ENCODE data around the gene SNAPC4. TPM values are rescaled to one million over a fixed set of nuclear protein-coding genes. Genes with fewer than 3 reads are reported as not detected.
"Not testable (repeated sequence)": the region's sequence is repeated elsewhere in the genome, so short reads cannot be mapped to it uniquely, and the experiment has no call there.

Gene SNAPC4
- total RNA-seq, 1 donor from 2014 or later: 7.2 TPM

- ATAC-seq (no peak), DNase-seq (ENCODE audit: low spot score) (no peak)
These were observed 34.7 kb upstream of the SNAPC4 start for GRCh38 chr9:136434580-136435169.

GRCh38 chr9:136433849-136434579, 34.0 kb upstream of the SNAPC4 start:
- DNase-seq (ENCODE audit: low spot score) (no peak), ATAC-seq (no peak)

DNA sequence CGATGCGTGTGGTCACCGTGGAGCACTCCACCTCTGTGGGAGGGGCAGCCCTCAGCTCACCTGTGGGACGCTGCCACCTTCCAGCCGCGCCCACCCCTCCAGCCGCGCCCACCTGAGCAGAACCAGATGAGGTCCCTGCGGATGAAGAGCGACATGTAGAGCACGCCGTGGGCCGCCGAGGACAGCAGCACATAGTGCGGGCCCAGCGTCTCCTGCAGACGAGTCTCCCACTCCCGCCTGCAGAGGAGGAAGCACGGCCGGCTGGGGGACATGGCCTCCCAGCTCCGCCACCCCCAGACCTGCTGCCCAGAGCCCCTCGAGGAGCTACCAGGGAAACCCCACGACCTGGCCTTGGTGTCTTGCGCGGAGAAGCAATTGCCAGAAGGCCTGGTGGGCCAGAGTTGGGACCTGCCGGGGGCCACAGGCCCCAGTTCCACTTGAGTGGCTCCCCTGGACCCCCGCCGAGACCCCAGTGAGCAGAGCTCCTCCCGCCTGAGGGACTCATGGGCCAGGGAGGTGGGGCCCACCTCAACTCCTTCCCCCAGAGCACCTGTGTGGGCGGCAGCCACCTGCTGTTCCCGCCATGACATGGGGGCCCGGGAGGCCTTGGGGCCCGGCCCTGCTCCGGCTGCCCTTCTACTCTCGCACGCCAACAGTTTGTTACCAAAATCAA, 33.2 kb upstream of the SNAPC4 start:
- ATAC-seq: no peak
- DNase-seq (ENCODE audit: low spot score): no peak

DNA sequence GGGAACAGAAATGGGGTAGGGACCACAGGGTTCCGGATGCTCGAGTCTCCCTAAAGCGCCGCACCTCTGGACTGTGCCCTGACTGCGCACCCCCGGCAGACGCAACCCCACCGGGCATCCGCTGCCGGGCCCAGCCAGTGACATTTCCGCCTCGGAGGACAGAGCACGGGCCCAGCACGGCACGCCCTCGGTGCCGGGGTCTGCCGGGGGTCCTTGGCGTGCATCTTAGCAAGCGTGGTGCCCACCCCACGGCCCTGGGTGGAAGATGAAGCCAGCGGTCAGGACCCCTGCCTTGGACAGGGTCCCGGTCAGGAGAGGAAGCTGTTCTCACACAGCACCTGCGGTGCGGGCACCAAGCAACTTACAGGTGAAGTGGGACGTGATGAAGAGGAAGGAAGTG, 32.6 kb upstream of the SNAPC4 start:
- ATAC-seq (no peak), DNase-seq (ENCODE audit: low spot score) (no peak)

DNA sequence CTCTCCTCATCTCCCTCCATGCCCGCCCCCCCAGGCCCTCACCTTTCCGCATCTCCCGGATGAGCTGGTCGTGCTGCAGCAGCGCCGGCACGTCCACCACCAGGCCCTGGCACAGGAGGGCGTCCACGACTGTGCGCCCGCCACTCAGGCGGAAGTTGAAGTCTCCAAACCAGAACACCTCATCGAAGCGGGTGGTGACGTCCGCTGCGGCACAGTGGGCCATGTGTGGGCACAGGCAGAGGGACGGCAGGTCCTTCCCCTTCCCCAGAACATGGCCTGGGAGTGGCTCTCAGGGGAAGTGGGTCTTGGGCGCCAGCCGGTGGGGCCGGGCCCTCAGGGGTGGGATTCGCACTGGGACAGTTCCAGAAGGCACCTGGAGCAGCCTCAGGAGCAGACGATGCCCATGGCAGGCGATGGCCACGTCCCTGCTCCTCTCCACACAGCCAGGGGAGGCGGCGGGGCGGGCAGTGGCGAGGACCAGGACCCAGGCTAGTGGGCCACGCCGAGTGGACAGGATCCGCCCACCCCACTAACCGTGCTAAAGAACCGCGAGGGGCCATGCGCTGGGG, 31.9 kb upstream of the SNAPC4 start:
- no peak for DNase-seq (ENCODE audit: low spot score)
- no peak for ATAC-seq

- no peak for DNase-seq (ENCODE audit: low spot score)
- ATAC-seq: peak; percentile 20
These were observed 30.7 kb upstream of the SNAPC4 start for GRCh38 chr9:136430588-136431234.

- ATAC-seq: peak; percentile 21
- no peak for DNase-seq (ENCODE audit: low spot score)
These were observed 29.9 kb upstream of the SNAPC4 start for GRCh38 chr9:136429683-136430491.

DNA sequence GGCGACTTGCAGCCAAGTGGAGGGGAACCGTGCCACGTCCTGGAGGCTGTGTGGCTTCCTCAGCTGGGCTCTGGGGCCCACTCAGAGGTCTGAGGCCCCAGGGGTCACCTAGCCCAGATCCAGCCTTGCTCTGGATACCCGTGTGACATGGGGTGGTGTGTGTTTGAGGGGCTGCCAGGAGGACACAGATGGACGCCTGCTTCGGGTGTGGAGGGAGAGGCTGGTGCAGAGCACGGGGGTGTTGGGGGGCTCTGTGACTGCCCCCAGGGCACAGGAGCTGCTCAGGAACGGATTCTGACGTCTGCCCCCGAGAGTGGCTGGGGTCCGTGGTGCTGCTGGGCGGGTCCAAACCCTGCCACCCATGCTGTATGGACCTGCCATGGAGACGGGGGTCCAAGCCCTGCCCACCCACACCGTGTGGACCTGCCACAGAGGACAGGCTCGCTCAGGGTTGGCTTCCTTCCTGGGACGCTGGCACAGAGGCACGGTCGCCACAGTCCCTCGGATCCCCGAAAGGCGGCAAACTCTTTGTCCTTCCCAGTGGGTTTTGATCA, 29.2 kb upstream of the SNAPC4 start:
- peak; percentile 4 for ATAC-seq
- no peak for DNase-seq (ENCODE audit: low spot score)

GRCh38 chr9:136426787-136427186, 26.8 kb upstream of the SNAPC4 start:
- DNase-seq (ENCODE audit: low spot score): no peak
- ATAC-seq: no peak

DNA sequence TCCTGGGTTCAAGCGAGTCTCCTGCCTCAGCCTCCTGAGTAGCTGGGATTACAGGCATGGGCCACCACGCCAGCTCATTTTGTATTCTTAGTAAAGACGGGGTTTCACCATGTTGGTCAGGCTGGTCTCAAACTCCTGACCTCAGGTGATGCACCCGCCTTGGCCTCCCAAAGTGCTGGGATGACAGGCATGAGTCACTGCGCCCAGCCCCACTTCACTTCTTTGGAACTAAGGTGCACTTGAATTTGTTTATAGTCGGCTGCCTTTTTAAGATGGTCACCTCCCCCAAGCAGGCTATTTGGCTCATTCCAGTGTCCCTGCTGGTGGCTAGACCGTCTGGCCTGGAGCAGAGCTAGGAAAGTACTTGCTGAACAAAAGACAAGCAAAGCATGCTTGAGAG, 25.4 kb upstream of the SNAPC4 start:
- ATAC-seq: not testable (repeated sequence)

DNA sequence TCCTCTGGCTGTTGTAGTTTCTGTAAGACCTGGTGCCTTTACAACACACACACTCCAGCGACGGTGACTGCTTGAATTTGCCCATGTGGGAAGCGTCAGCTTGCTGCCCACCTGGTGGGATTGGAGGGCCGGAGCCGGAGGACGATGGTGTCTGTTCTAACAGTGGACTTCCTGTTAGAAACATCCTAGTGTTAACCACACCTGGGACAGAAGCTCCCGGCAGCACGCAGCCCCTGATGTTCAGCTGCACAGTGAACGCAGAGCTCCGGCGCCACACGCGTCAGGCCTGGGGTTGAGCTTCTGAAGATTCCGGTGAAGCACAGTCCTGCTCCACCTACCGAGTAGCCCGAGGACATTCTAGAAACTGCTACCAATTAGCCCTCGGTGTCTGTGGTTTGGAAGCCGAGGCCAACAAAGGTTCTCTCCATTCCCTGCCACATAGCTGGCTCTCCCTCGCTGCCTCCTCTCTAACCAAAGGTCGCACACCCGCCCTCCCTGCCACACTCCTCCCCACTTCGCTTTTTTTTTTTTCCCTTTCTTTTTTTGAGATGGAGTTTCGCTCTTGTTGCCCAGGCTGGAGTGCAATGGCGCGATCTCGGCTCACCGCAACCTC, 24.9 kb upstream of the SNAPC4 start:
- no peak for ATAC-seq
- no peak for DNase-seq (ENCODE audit: low spot score)

More for the DNA sequence above, 25.4 kb upstream of the SNAPC4 start:
- DNase-seq (ENCODE audit: low spot score): not testable (repeated sequence)

GRCh38 chr9:136423432-136424146, 23.6 kb upstream of the SNAPC4 start:
- no peak for ATAC-seq
- no peak for DNase-seq (ENCODE audit: low spot score)

GRCh38 chr9:136422876-136423275, 22.9 kb upstream of the SNAPC4 start:
- DNase-seq (ENCODE audit: low spot score): no peak
- ATAC-seq: no peak

- no peak for ATAC-seq
- DNase-seq (ENCODE audit: low spot score): no peak
These were observed 21.8 kb upstream of the SNAPC4 start for GRCh38 chr9:136421791-136422190.

DNA sequence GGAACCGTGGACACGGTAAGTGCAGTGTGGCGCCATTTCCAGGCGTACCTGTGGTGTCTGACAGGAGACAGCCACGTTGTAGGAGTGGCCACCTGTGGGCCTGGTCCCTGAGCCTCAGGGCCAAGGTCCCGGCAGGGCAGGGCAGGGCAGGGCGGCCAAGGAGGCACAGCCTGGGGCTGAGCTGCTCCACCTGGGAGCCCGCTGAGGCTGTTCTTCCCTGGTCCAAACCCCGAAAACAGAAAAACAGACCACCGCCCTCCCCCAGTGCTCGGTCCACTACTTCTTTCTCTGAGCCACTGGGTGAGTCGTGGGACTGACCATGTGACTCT, 19.1 kb upstream of the SNAPC4 start:
- peak; percentile 12 for ATAC-seq
- no peak for DNase-seq (ENCODE audit: low spot score)

- ATAC-seq: peak; percentile 88
- DNase-seq (ENCODE audit: low spot score): peak; percentile 96
These were observed 18.5 kb upstream of the SNAPC4 start for GRCh38 chr9:136418182-136419091.

GRCh38 chr9:136416914-136417313, 16.9 kb upstream of the SNAPC4 start:
- DNase-seq (ENCODE audit: low spot score) (no peak), ATAC-seq (no peak)

GRCh38 chr9:136416427-136416826, 16.5 kb upstream of the SNAPC4 start:
- ATAC-seq: no peak
- DNase-seq (ENCODE audit: low spot score): no peak
